B cell (primary cell): Measurements from ENCODE around the gene MET. TPM values are rescaled to one million over a fixed set of nuclear protein-coding genes. Genes with fewer than 3 reads are reported as not detected.

ENCODE experiments used
- ATAC-seq: fragments of 200-7000 bp; cut with Tn5 transposase; one replicate; pipeline ENCODE4 v1.10.0; 2021; ENCODE audit warnings: low read depth, mild to moderate bottlenecking, moderate number of reproducible peaks, moderate library complexity
- CTCF ChIA-PET: fragments of 350-600 bp; sonication (Branson Sonifier 250); formaldehyde crosslinking; loops from one replicate; lab custom pipeline; 2021; ENCODE audit warnings: antibody characterized with exemption, inconsistent platforms; lab: Charles Lee
- POLR2A ChIA-PET: fragments of 350-600 bp; sonication (Branson Sonifier 250); formaldehyde crosslinking; loops from one replicate; lab custom pipeline; 2021; ENCODE audit warnings: antibody characterized with exemption; lab: Charles Lee
- DNase-seq: peaks from one replicate; pipeline ENCODE4 v3.0.0; 2013
- H2AFZ ChIP-seq: 2 replicates; pipeline ENCODE4 v1.6.1; 2012; ENCODE audit warnings: mild to moderate bottlenecking, low read depth, low read length; ENCODE audit not compliant: insufficient read depth, poor library complexity, severe bottlenecking
- H3K27ac ChIP-seq, 2 donors: 1 replicate in 1 of 2; 2 replicates in 1 of 2; pipeline ENCODE4 v1.5.1; 2012 to 2013; ENCODE audit warnings: low read length in 2 of 2, mild to moderate bottlenecking in 2 of 2, moderate library complexity in 1 of 2
- H3K27me3 ChIP-seq, 4 experiments: fragments of 200-600 bp in 1 of 4; sonication (generic) in 1 of 4; replicated peaks in 1 of 4; 1 replicate in 2 of 4; 2 replicates in 2 of 4; pipeline versions ENCODE4 v1.6.1 to v1.7.0; 2013 to 2016; ENCODE audit warnings: low read length in 3 of 4, mild to moderate bottlenecking in 2 of 4, mixed read lengths in 1 of 4, moderate library complexity in 1 of 4; ENCODE audit not compliant: insufficient read depth in 4 of 4, control insufficient read depth in 3 of 4; ENCODE audit errors: control extremely low read depth in 1 of 4
- H3K36me3 ChIP-seq, 2 experiments: replicated peaks in 1 of 2; 1 replicate in 1 of 2; 2 replicates in 1 of 2; pipeline versions ENCODE4 v1.6.1 to v1.7.1; 2013; ENCODE audit warnings: low read length in 1 of 2; ENCODE audit not compliant: insufficient read depth in 2 of 2, control insufficient read depth in 1 of 2; ENCODE audit errors: control extremely low read depth in 1 of 2, extremely low read depth in 1 of 2
- H3K4me1 ChIP-seq, 2 donors: fragments of 200-600 bp in 1 of 2; sonication (generic) in 1 of 2; 1 replicate in 1 of 2; 2 replicates in 1 of 2; pipeline versions ENCODE4 v1.5.1 to v1.6.1; 2013 to 2017; ENCODE audit warnings: low read length in 2 of 2; ENCODE audit not compliant: control insufficient read depth in 2 of 2, insufficient read depth in 2 of 2
- H3K4me2 ChIP-seq: replicated peaks from 2 replicates; pipeline ENCODE3; 2012; ENCODE audit warnings: mild to moderate bottlenecking, low read depth, low read length; ENCODE audit not compliant: poor library complexity, severe bottlenecking
- H3K4me3 ChIP-seq, 5 experiments: fragments of 200-600 bp in 1 of 5; sonication (generic) in 1 of 5; 1 replicate in 3 of 5; 2 replicates in 2 of 5; pipeline versions ENCODE4 v1.5.1 to v1.7.0; 2011 to 2016; ENCODE audit warnings: low read length in 4 of 5, mild to moderate bottlenecking in 4 of 5, low read depth in 2 of 5, control low read depth in 1 of 5, moderate library complexity in 1 of 5; ENCODE audit not compliant: insufficient read depth in 1 of 5; ENCODE audit errors: control extremely low read depth in 1 of 5, extremely low read depth in 1 of 5
- H3K79me2 ChIP-seq: fragments of 200-600 bp; sonication (generic); one replicate; pipeline ENCODE4 v1.6.0; 2016; ENCODE audit warnings: low read length; ENCODE audit not compliant: control insufficient read depth, insufficient read depth
- H3K9ac ChIP-seq: fragments of 200-600 bp; sonication (generic); 2 replicates; pipeline ENCODE4 v1.6.1; 2017; ENCODE audit warnings: mild to moderate bottlenecking, low read length, moderate library complexity
- H3K9me3 ChIP-seq, 3 donors: one replicate each; pipeline versions ENCODE4 v1.6.1 to v1.7.1; 2013; ENCODE audit warnings: low read length in 2 of 3; ENCODE audit not compliant: control insufficient read depth in 2 of 3, insufficient read depth in 1 of 3; ENCODE audit errors: control extremely low read depth in 1 of 3
- H4K20me1 ChIP-seq: 2 replicates; pipeline ENCODE4 v1.6.0; 2012; ENCODE audit warnings: mild to moderate bottlenecking, low read length; ENCODE audit not compliant: insufficient read depth, control insufficient read depth, poor library complexity, severe bottlenecking
- H3K27ac Mint-ChIP-seq: one replicate; pipeline ENCODE4 v1.8.0; 2021; ENCODE audit warnings: mixed read lengths
- H3K27me3 Mint-ChIP-seq: one replicate; pipeline ENCODE4 v1.8.0; 2021; ENCODE audit warnings: mixed read lengths
- H3K4me1 Mint-ChIP-seq: one replicate; pipeline ENCODE4 v1.8.0; 2021; ENCODE audit warnings: mixed read lengths
- H3K4me3 Mint-ChIP-seq: one replicate; pipeline ENCODE4 v1.8.0; 2021; ENCODE audit warnings: mixed read lengths
- H3K9me3 Mint-ChIP-seq: one replicate; pipeline ENCODE4 v1.8.0; 2022; ENCODE audit warnings: mixed read lengths; ENCODE audit not compliant: insufficient read depth
- CTCF ChIP-seq: fragments of 200-600 bp; IDR thresholded peaks from one replicate; pipeline ENCODE4 v1.8.0; 2022; ENCODE audit warnings: antibody characterized with exemption, mild to moderate bottlenecking
- EZH2 ChIP-seq: IDR thresholded peaks from 2 replicates; pipeline ENCODE4 v1.6.1; 2012; ENCODE audit warnings: borderline replicate concordance, low read depth, mild to moderate bottlenecking, moderate library complexity, low read length; ENCODE audit not compliant: insufficient read depth, poor library complexity, severe bottlenecking
- WGBS: methylation state at CpG from one replicate; pipeline ENCODE4 v1.1.5; 2013; ENCODE audit warnings: missing lambda C conversion rate; ENCODE audit not compliant: insufficient coverage; 5-methylcytosine and 5-hydroxymethylcytosine counted together
- intact Hi-C: fragments of 100-400 bp; cut with micrococcal nuclease; formaldehyde crosslinking; loops from one replicate; pipeline ENCODE4 v1.10.0; 2022
- polyA plus RNA-seq: library from polyadenylated mRNA; depleted of rRNA; stranded (reverse); fragments of >200 nt; gene quantifications from 2 replicates; pipeline ENCODE4 v1.2.3, GENCODE V29; 2012
- total RNA-seq, 2 donors: library from RNA; stranded (reverse); fragments of 120-200 nt in 1 of 2; gene quantifications; 1 replicate in 1 of 2; 2 replicates in 1 of 2; pipeline versions ENCODE4 v1.2.3 to v1.2.4, GENCODE V29; 2013 to 2022

The MET gene
- total and polyA plus RNA-seq, 2 donors (not counting 1 experiment from before 2014, with no cell fraction given), result 0.03 to 0.59 TPM

- Histone ChIP-seq H3K79me2 (no peaks in the 10 kb centered on the region), H3K36me3 (no peaks in the 10 kb centered on the region), H2AFZ (no peak overlapping the region), H3K27ac (no peak overlapping the region), H4K20me1 (no peaks in the 10 kb centered on the region), H3K27me3 (no peaks in the 10 kb centered on the region), H3K4me1 (no peaks in the 10 kb centered on the region), H3K4me3 (no peak overlapping the region), H3K9me3 (peaks cover 0 to under 1% (median 0%) of the 10 kb centered on the region in 3 donors), H3K9ac (no peak overlapping the region), H3K4me2 (no peak overlapping the region)
- Mint-ChIP-seq H3K27me3 (peaks cover 6% of the 10 kb centered on the region), H3K4me1 (no peaks in the 10 kb centered on the region), H3K9me3 (peaks cover 2% of the 10 kb centered on the region), H3K27ac (no peak overlapping the region), H3K4me3 (no peak overlapping the region)
- intact Hi-C loops, result no loop called here
- ChIA-PET CTCF (no interaction called here), POLR2A (no interaction called here)
- no peak for ATAC-seq
- no CpG with 5 or more reads among the region's 2 CpGs for WGBS
- DNase-seq, result no peak
- TF ChIP-seq EZH2, result no peak
- no peak for TF ChIP-seq CTCF
Observed at GRCh38 chr7:116753130-116753529, 81.1 kb downstream of the MET start.

- Mint-ChIP-seq H3K4me1 (no peaks in the 10 kb centered on the region), H3K4me3 (no peak overlapping the region), H3K27me3 (peaks cover 3% of the 10 kb centered on the region), H3K27ac (no peak overlapping the region), H3K9me3 (no peaks in the 10 kb centered on the region)
- Histone ChIP-seq H3K36me3 (no peaks in the 10 kb centered on the region), H3K9ac (no peak overlapping the region), H4K20me1 (no peaks in the 10 kb centered on the region), H3K9me3 (no peaks in the 10 kb centered on the region), H3K4me1 (no peaks in the 10 kb centered on the region), H3K27me3 (no peaks in the 10 kb centered on the region), H3K4me2 (no peak overlapping the region), H3K4me3 (no peak overlapping the region), H2AFZ (no peak overlapping the region), H3K27ac (no peak overlapping the region), H3K79me2 (no peaks in the 10 kb centered on the region)
- WGBS, result 100% methylated on average over 3 of the region's 4 CpGs
- ATAC-seq (no peak), DNase-seq (no peak)
- intact Hi-C loops, result no loop called here
- no peak for TF ChIP-seq EZH2
- TF ChIP-seq CTCF, result no peak
- ChIA-PET POLR2A (no interaction called here), CTCF (interaction anchor here (0.7 kb wide), 1 partner anchor 9 kb away, joined by 3 read pairs; no protein-coding TSS in a partner anchor)
Observed at GRCh38 chr7:116754186-116754585, 82.2 kb downstream of the MET start.
